ENCODE measurements around the gene KIAA0825. TPM values are rescaled to one million over a fixed set of nuclear protein-coding genes. Genes with fewer than 3 reads are reported as not detected.
A peak's percentile ranks its signal among the peaks of the same experiment; 100 is the strongest.

The KIAA0825 gene
- total RNA-seq, 1 experiment from 2014 or later: 1.3 TPM

DNA sequence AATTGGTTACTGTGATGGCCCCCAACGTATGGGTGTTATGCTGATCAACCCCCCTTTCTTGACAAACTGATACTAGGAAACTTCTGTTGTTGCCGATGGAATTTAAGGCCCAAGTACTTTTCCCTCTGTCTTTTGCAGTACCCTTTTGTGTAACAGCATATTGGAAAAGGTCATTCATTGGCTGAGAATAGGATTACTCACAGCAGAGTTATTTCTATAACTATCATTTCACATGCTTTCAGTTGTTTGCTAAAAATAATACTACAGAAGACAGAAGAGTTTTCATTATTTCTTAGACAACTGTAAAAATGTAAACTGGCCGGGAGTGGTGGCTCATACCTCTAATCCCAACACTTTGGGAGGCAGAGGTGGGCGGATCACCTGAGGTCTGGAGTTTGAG, 329.5 kb downstream of the KIAA0825 start:
- H3K4me3 Mint-ChIP-seq: no peak overlapping the region

DNA sequence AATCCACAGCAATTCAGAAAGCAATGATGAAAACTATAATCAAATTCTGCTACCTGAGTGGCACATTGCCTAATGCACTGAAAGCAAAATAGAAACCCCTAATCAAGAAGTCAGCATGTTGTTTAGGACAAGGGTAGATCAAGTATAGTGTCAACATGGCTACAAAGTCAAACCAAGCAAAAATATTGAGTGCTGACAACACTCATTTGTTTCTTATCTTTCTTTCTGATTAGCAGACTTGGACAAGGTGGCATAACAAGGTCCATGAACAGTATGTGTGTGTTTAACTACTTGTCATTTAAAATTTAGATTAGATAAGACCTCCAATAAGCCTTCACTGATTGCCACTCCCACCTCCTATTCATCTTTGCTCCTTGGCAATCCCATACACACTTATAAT, 332.4 kb downstream of the KIAA0825 start:
- peaks cover 11% of the 10 kb centered on the region for H3K36me3 Mint-ChIP-seq
- peaks cover 9% of the 10 kb centered on the region for H3K9me3 Mint-ChIP-seq
- no peak for TF ChIP-seq OVOL2 (CRISPR knock-in tag; IDR thresholded peaks at IDR 0.05; ENCODE audit: borderline replicate concordance)
- TF ChIP-seq ZNF232 (CRISPR knock-in tag; IDR thresholded peaks at IDR 0.05): no peak
- TF ChIP-seq NR3C1 (CRISPR knock-in tag; conservative IDR thresholded peaks at IDR 0.05; ENCODE audit: low read depth): no peak
- TF ChIP-seq MXD4 (CRISPR knock-in tag; IDR thresholded peaks at IDR 0.05; ENCODE audit: borderline replicate concordance): no peak
- no peak for ATAC-seq
- H3K4me3 Mint-ChIP-seq: no peak overlapping the region
- peak overlapping the region; percentile 20; the same call in 1 of the 2 replicates for H3K27ac Mint-ChIP-seq
- no peaks in the 10 kb centered on the region for H3K27me3 Mint-ChIP-seq (ENCODE audit: low read depth)
- H3K4me1 Mint-ChIP-seq: peaks cover 15% of the 10 kb centered on the region
- ChIA-PET CTCF (no interaction called here), POLR2A (no interaction called here)
- DNase-seq (ENCODE audit: low spot score): no peak

More for the DNA sequence above, 329.5 kb downstream of the KIAA0825 start:
- CTCF ChIA-PET: no interaction called here
- POLR2A ChIA-PET: no interaction called here
- TF ChIP-seq, protein P1, sequence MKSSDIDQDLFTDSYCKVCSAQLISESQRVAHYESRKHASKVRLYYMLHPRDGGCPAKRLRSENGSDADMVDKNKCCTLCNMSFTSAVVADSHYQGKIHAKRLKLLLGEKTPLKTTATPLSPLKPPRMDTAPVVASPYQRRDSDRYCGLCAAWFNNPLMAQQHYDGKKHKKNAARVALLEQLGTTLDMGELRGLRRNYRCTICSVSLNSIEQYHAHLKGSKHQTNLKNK (CRISPR knock-in tag; IDR thresholded peaks at IDR 0.05): no peak
- TF ChIP-seq ELF4 (CRISPR knock-in tag; IDR thresholded peaks at IDR 0.05; ENCODE audit: low read depth): no peak
- TF ChIP-seq, protein P2, sequence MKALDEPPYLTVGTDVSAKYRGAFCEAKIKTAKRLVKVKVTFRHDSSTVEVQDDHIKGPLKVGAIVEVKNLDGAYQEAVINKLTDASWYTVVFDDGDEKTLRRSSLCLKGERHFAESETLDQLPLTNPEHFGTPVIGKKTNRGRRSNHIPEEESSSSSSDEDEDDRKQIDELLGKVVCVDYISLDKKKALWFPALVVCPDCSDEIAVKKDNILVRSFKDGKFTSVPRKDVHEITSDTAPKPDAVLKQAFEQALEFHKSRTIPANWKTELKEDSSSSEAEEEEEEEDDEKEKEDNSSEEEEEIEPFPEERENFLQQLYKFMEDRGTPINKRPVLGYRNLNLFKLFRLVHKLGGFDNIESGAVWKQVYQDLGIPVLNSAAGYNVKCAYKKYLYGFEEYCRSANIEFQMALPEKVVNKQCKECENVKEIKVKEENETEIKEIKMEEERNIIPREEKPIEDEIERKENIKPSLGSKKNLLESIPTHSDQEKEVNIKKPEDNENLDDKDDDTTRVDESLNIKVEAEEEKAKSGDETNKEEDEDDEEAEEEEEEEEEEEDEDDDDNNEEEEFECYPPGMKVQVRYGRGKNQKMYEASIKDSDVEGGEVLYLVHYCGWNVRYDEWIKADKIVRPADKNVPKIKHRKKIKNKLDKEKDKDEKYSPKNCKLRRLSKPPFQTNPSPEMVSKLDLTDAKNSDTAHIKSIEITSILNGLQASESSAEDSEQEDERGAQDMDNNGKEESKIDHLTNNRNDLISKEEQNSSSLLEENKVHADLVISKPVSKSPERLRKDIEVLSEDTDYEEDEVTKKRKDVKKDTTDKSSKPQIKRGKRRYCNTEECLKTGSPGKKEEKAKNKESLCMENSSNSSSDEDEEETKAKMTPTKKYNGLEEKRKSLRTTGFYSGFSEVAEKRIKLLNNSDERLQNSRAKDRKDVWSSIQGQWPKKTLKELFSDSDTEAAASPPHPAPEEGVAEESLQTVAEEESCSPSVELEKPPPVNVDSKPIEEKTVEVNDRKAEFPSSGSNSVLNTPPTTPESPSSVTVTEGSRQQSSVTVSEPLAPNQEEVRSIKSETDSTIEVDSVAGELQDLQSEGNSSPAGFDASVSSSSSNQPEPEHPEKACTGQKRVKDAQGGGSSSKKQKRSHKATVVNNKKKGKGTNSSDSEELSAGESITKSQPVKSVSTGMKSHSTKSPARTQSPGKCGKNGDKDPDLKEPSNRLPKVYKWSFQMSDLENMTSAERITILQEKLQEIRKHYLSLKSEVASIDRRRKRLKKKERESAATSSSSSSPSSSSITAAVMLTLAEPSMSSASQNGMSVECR (CRISPR knock-in tag; IDR thresholded peaks at IDR 0.05; ENCODE audit: borderline replicate concordance): no peak
- TF ChIP-seq, protein P3, sequence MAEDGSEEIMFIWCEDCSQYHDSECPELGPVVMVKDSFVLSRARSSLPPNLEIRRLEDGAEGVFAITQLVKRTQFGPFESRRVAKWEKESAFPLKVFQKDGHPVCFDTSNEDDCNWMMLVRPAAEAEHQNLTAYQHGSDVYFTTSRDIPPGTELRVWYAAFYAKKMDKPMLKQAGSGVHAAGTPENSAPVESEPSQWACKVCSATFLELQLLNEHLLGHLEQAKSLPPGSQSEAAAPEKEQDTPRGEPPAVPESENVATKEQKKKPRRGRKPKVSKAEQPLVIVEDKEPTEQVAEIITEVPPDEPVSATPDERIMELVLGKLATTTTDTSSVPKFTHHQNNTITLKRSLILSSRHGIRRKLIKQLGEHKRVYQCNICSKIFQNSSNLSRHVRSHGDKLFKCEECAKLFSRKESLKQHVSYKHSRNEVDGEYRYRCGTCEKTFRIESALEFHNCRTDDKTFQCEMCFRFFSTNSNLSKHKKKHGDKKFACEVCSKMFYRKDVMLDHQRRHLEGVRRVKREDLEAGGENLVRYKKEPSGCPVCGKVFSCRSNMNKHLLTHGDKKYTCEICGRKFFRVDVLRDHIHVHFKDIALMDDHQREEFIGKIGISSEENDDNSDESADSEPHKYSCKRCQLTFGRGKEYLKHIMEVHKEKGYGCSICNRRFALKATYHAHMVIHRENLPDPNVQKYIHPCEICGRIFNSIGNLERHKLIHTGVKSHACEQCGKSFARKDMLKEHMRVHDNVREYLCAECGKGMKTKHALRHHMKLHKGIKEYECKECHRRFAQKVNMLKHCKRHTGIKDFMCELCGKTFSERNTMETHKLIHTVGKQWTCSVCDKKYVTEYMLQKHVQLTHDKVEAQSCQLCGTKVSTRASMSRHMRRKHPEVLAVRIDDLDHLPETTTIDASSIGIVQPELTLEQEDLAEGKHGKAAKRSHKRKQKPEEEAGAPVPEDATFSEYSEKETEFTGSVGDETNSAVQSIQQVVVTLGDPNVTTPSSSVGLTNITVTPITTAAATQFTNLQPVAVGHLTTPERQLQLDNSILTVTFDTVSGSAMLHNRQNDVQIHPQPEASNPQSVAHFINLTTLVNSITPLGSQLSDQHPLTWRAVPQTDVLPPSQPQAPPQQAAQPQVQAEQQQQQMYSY (CRISPR knock-in tag; IDR thresholded peaks at IDR 0.05): no peak
- ATAC-seq (no peak), DNase-seq (ENCODE audit: low spot score) (no peak)
- no peaks in the 10 kb centered on the region; the same call in 1 of the 2 replicates for H3K27me3 Mint-ChIP-seq (ENCODE audit: low read depth)
- peaks cover 40% of the 10 kb centered on the region for H3K36me3 Mint-ChIP-seq
- H3K9me3 Mint-ChIP-seq: peaks cover 39% of the 10 kb centered on the region
- no peak overlapping the region for H3K27ac Mint-ChIP-seq
- H3K4me1 Mint-ChIP-seq: peaks cover 6% of the 10 kb centered on the region

DNA sequence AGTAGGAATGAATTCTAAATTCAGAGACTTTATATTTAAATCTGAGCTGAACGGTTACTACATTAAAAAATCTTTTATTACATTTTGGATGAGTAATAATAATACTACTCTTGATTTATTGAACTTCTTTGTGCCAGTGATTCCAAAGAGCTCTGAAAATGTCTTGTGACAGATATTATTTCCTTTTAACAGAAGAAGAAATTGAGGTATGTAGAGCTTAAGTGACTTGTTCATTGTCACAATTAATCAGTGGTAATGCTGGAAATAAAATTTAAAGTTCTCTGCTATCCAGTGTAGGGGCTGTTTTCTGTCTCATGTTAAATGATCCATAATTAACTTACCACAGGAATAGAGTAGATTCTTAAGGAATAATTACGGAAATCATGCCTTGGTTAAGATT, 335.3 kb downstream of the KIAA0825 start:
- no peak for ATAC-seq
- Mint-ChIP-seq H3K4me1 (peaks cover 17% of the 10 kb centered on the region), H3K4me3 (no peak overlapping the region), H3K27me3 (ENCODE audit: low read depth) (no peaks in the 10 kb centered on the region), H3K27ac (no peak overlapping the region), H3K9me3 (no peaks in the 10 kb centered on the region), H3K36me3 (no peaks in the 10 kb centered on the region)
- ChIA-PET POLR2A (no interaction called here), CTCF (no interaction called here)
- no peak for DNase-seq (ENCODE audit: low spot score)
- TF ChIP-seq NR3C1 (CRISPR knock-in tag; conservative IDR thresholded peaks at IDR 0.05; ENCODE audit: low read depth) (no peak), RELA (CRISPR knock-in tag; IDR thresholded peaks at IDR 0.05; ENCODE audit: borderline replicate concordance) (no peak), ZNF219 (CRISPR knock-in tag; IDR thresholded peaks at IDR 0.05; ENCODE audit: borderline replicate concordance) (no peak), ELF4 (CRISPR knock-in tag; IDR thresholded peaks at IDR 0.05; ENCODE audit: low read depth) (no peak), TCF7 (CRISPR knock-in tag; IDR thresholded peaks at IDR 0.05; ENCODE audit: low read depth) (no peak), ZNF263 (CRISPR knock-in tag; IDR thresholded peaks at IDR 0.05; ENCODE audit: low read depth) (no peak), RORB (CRISPR knock-in tag; IDR thresholded peaks at IDR 0.05) (no peak), HMGA2 (CRISPR knock-in tag; IDR thresholded peaks at IDR 0.05) (no peak), JAZF1 (CRISPR knock-in tag; IDR thresholded peaks at IDR 0.05) (no peak), SMAD4 (CRISPR knock-in tag; IDR thresholded peaks at IDR 0.05) (no peak)
- TF ChIP-seq, protein P4, sequence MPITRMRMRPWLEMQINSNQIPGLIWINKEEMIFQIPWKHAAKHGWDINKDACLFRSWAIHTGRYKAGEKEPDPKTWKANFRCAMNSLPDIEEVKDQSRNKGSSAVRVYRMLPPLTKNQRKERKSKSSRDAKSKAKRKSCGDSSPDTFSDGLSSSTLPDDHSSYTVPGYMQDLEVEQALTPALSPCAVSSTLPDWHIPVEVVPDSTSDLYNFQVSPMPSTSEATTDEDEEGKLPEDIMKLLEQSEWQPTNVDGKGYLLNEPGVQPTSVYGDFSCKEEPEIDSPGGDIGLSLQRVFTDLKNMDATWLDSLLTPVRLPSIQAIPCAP (CRISPR knock-in tag; IDR thresholded peaks at IDR 0.05): no peak
- TF ChIP-seq, protein P5, sequence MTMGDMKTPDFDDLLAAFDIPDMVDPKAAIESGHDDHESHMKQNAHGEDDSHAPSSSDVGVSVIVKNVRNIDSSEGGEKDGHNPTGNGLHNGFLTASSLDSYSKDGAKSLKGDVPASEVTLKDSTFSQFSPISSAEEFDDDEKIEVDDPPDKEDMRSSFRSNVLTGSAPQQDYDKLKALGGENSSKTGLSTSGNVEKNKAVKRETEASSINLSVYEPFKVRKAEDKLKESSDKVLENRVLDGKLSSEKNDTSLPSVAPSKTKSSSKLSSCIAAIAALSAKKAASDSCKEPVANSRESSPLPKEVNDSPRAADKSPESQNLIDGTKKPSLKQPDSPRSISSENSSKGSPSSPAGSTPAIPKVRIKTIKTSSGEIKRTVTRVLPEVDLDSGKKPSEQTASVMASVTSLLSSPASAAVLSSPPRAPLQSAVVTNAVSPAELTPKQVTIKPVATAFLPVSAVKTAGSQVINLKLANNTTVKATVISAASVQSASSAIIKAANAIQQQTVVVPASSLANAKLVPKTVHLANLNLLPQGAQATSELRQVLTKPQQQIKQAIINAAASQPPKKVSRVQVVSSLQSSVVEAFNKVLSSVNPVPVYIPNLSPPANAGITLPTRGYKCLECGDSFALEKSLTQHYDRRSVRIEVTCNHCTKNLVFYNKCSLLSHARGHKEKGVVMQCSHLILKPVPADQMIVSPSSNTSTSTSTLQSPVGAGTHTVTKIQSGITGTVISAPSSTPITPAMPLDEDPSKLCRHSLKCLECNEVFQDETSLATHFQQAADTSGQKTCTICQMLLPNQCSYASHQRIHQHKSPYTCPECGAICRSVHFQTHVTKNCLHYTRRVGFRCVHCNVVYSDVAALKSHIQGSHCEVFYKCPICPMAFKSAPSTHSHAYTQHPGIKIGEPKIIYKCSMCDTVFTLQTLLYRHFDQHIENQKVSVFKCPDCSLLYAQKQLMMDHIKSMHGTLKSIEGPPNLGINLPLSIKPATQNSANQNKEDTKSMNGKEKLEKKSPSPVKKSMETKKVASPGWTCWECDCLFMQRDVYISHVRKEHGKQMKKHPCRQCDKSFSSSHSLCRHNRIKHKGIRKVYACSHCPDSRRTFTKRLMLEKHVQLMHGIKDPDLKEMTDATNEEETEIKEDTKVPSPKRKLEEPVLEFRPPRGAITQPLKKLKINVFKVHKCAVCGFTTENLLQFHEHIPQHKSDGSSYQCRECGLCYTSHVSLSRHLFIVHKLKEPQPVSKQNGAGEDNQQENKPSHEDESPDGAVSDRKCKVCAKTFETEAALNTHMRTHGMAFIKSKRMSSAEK (CRISPR knock-in tag; IDR thresholded peaks at IDR 0.05; ENCODE audit: borderline replicate concordance): no peak
- TF ChIP-seq, protein P6, sequence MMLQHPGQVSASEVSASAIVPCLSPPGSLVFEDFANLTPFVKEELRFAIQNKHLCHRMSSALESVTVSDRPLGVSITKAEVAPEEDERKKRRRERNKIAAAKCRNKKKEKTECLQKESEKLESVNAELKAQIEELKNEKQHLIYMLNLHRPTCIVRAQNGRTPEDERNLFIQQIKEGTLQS (CRISPR knock-in tag; conservative IDR thresholded peaks at IDR 0.05): no peak
